ENCODE results near the gene ZNF124.

DNA sequence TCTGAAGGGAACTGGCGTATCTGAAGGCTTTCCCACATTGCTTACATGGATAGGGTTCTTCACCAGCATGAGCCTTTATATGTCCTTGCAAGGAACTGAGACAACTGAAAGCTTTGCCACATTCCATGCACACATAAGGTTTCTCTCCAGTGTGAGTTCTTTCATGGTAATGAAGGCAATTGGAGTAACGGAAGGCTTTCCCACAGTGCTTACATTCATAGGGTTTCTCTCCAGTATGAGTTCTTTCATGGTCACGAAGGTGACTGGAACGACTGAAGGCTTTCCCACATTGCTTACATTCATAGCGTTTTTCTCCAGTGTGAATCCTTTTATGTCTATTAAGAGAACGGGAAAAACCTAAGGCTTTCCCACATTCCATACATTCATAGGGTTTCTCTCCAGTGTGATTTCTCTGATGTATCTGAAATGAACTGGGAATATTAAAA, 15.0 kb downstream of the ZNF124 start:
- TF ChIP-seq POLR2A (IDR thresholded peaks at IDR 0.05; ENCODE audit: low read depth, low read length) (no peak), TAF1 (IDR thresholded peaks at IDR 0.05; ENCODE audit: borderline replicate concordance, low read depth, low read length) (no peak)

Data from GM12892 (cell line).